Stimulated activated naive CD4-positive, alpha-beta T cell treated with Interleukin-2 at 50 U/mL for 16 hours (primary cell): ENCODE measurements around the gene KLHL4.
"Not testable (repeated sequence)": the region's sequence is repeated elsewhere in the genome, so short reads cannot be mapped to it uniquely, and the experiment has no call there.

Source experiments
- DNase-seq: peaks from one replicate; lab custom pipeline; 2025; lab: John Stamatoyannopoulos, UW

Gene KLHL4

DNA sequence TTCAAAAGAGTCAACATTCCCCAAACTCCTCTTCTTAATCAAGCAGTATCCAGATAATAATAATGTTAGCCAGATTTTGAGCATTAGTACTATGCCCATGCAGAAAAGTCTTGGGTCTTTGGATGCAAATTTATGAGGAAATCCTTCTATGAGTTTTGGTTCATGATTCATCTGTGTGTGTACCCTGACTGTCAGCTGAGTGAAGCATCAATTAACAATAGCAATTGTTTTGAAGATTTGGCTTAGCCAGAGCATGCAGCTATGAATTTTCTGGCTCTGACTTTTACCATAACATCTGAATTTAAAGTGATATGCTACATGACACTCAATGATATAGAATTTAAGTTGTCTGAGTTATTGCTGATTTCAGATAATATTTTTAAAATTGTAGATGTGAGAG is 145.8 kb downstream of the KLHL4 start:
- DNase-seq, result no peak

DNA sequence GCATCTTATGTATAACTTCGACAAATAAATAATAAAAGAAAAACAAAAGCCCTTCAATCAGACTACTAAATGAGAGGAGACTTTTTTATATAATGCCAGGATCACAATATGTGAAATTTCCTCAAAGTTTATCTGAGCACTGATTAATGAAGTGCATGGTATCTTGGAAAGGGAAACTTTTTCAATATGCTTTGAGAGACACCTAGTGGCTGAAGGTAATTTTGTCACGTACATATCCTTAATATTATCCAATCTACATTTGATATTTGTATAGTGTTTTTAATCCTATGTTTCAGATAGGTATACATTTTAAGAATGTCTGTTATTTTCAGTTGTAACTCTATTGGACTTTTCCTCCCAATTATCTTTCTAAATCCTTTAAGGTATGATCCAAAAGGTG is 146.8 kb downstream of the KLHL4 start:
- no peak for DNase-seq

GRCh38 chrX:87679849-87680248 is 162.2 kb downstream of the KLHL4 start:
- DNase-seq, result no peak

DNA sequence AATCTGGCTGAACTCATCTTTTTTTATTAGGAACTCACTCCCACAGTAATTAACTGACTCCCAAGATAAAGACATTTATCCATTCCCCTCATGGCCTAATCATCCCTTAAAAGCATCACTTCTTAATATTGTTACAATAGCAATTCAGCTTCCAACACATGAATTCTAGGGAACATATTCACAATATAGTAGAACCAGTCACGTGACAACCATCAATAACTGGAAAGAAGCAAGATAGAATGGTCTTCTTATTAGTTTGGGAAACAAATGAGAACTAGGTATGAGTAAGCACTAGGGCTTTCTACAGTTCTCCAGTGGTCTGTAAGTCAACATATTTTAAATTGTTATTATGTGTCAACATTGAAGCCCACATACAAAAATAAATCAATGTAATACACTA is 170.1 kb downstream of the KLHL4 start:
- DNase-seq, result no peak

DNA sequence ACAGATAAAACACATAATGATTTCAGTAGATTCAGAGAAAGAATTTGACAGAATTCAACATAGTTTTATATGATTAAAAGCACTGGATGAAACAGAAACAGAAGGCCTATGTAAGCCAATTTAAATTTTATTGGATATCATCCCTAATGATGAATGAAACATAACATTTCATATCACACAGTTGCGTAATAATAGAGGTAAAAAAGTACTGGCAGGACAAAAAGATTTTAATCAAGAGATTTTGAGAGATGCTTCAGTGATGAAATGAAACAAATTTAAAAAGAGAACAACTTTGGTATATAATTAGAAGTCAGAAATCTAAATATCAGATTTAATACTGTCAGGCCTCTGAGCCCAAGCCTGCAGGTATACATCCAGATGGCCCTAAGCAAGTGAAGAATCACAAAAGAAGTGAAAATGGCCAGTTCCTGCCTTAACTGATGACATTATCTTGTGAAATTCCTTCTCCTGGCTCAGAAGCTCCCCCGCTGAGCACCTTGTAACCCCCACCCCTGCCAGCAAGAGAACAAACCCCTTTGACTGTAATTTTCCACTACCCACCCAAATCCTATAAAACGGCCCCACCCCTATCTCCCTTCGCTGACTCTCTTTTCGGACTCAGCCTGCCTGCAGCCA is 170.6 kb downstream of the KLHL4 start:
- DNase-seq, result not testable (repeated sequence)

DNA sequence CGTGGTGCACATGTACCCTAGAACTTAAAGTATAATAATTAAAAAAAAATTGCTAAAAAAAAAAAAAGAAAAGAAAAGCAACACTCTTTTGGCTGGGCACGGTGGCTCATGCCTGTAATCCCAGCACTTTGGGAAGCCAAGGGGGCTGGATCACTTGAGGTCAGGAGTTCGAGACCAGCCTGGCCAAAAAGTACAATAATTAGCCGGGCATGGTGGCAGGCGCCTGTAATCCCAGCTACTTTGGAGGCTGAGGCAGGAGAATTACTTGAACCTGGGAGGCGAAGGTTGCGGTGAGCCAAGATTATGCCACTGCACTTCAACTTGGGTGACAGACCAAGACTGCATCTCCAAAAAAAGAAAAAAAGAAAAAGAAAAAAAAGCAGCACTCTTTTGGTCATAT is 171.6 kb downstream of the KLHL4 start:
- not testable (repeated sequence) for DNase-seq

DNA sequence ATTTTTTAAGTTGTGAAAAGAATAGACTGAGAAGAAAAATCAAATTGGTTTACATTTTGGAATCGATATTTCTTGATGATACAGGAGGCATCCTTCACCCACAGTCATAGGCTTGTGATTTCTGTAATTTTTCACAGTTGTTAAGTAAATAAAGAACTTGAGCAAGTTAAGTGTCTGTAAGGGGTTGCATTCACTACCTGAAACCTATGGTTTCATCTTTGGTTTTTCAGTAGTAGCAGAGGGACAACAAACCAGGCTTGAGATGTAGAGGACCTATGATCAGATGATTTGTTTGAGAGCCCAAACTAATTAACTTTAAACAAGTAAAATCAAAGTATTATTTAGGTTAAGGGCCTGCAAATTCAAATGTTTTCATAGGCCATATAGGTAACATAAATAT is 175.6 kb downstream of the KLHL4 start:
- no peak for DNase-seq

GRCh38 chrX:87697409-87697808 is 179.8 kb downstream of the KLHL4 start:
- no peak for DNase-seq

DNA sequence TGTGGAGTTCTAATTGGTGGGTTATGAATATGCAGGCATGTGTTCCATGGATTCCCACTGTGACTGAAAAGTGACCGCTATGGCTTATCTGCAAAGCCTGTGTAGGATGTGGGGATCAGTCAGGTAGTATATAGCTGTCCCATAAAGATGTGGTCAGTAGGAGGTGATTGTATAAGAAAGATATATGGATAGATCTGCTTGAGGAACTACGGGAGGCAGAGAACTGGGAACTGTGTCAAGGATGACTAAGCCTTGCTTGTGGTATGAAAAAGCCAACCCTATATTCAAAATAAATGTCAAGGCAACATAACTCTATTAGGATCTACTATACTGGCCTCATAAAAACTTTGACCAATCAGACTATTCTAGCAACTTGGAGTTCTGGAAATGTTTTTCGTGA is 185.2 kb downstream of the KLHL4 start:
- DNase-seq, result no peak

GRCh38 chrX:87703469-87703868 is 185.9 kb downstream of the KLHL4 start:
- not testable (repeated sequence) for DNase-seq

DNA sequence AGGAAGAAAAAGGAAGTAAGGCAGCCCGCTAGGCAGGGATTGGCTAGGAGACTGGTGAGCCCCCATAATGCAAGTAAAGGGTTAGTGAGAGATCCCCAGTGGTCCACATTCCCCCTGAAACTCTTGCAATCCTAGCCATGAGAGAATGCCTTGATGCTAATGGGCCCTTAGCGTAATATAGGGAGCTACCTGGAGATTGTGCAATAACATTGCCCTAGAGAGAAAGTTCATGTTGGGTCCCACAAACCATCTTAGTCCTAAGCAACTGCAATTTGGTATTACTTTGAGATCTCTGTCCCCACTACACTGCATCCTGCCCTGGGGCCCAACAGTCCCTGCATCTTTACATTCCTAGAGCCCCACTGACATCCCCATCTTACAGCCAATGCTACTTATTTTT is 188.5 kb downstream of the KLHL4 start:
- DNase-seq, result no peak

DNA sequence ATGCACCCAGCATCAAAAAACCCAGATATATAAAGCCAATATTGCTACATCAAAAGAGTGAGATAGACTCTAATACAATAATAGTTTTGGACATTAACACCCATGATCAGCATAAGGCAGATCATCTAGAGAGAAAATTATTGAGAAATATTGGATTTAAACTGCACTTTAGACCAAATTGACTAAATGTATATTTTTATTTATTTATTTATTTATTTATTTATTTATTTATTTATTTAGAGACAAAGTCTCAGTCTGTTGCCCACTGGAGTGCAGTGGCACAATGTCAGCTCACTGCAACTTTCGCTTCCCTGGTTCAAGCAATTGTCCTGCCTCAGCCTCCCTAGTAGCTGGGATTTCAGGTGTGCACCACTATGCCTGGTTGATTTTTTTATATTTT is 193.0 kb downstream of the KLHL4 start:
- no peak for DNase-seq
